Endothelial cell of umbilical vein (primary cell): ENCODE data around the gene RALGAPB. TPM values are rescaled to one million over a fixed set of nuclear protein-coding genes. Genes with fewer than 3 reads are reported as not detected.

Experiments
- BruUV-seq: library from RNA; stranded (reverse); fragments of 400-500 nt; replicated peaks from 2 replicates; lab custom pipeline; 2021; lab: Mats Ljungman, UMichigan
- CTCF ChIA-PET: fragments of 300-600, 350-600 bp; sonication (Branson Sonifier 250); formaldehyde crosslinking; loops from one replicate; lab custom pipeline; 2021; ENCODE audit warnings: antibody characterized with exemption, inconsistent platforms; lab: Charles Lee
- POLR2A ChIA-PET: fragments of 300-600, 350-600 bp; sonication (Branson Sonifier 250); formaldehyde crosslinking; loops from one replicate; lab custom pipeline; 2021; ENCODE audit warnings: antibody characterized with exemption, inconsistent platforms; lab: Charles Lee
- DNase-seq: peaks from one replicate; pipeline ENCODE4 v3.0.0-alpha.2; 2011; ENCODE audit warnings: low read depth, low spot score
- FAIRE-seq: peaks from 2 replicates; lab custom pipeline; 2011; peaks lifted over from hg19 to GRCh38; lab: Jason Lieb, UNC
- H2AFZ ChIP-seq: 2 replicates; pipeline ENCODE4 v1.6.0; 2012; ENCODE audit warnings: low read depth, low read length, control low read depth, inconsistent platforms
- H3K27ac ChIP-seq: 2 replicates; pipeline ENCODE4 v1.5.1; 2011; ENCODE audit warnings: low read depth, mild to moderate bottlenecking, control low read depth, low read length, moderate library complexity; ENCODE audit not compliant: insufficient read depth
- H3K27me3 ChIP-seq, 2 experiments: 2 replicates each; pipeline versions ENCODE4 v1.6.0 to v1.6.1; 2011; ENCODE audit warnings: low read length in 2 of 2, mixed read lengths in 1 of 2; ENCODE audit not compliant: control insufficient read depth in 2 of 2, insufficient read depth in 2 of 2
- H3K36me3 ChIP-seq, 2 experiments: 2 replicates in 1 of 2; 3 replicates in 1 of 2; pipeline ENCODE4 v1.5.1; 2011; ENCODE audit warnings: low read length in 2 of 2, mild to moderate bottlenecking in 1 of 2, moderate library complexity in 1 of 2; ENCODE audit not compliant: control insufficient read depth in 2 of 2, insufficient read depth in 2 of 2; ENCODE audit errors: extremely low read depth in 1 of 2
- H3K4me1 ChIP-seq: 3 replicates; pipeline ENCODE4 v1.5.1; 2011; ENCODE audit warnings: mild to moderate bottlenecking, low read length; ENCODE audit not compliant: control insufficient read depth, insufficient read depth; ENCODE audit errors: extremely low read depth
- H3K4me2 ChIP-seq: 2 replicates; pipeline ENCODE4 v1.6.1; 2011; ENCODE audit warnings: low read length, control low read depth, mixed read lengths; ENCODE audit not compliant: insufficient read depth
- H3K4me3 ChIP-seq, 3 experiments: fragments of 200-600 bp in 1 of 3; sonication (generic), shearing (Covaris generic) in 1 of 3; replicated peaks in 1 of 3; 2 replicates each; pipeline ENCODE4 v1.5.1; 2011 to 2016; ENCODE audit warnings: control low read depth in 3 of 3, low read length in 3 of 3, mild to moderate bottlenecking in 2 of 3, inconsistent platforms in 1 of 3, low read depth in 1 of 3, moderate library complexity in 1 of 3; ENCODE audit not compliant: insufficient read depth in 1 of 3
- H3K79me2 ChIP-seq: 2 replicates; pipeline ENCODE4 v1.6.0; 2012; ENCODE audit warnings: low read length, inconsistent platforms; ENCODE audit not compliant: control insufficient read depth, insufficient read depth
- H3K9ac ChIP-seq: replicated peaks from 2 replicates; pipeline ENCODE3; 2011; ENCODE audit warnings: low read length, control low read depth; ENCODE audit not compliant: insufficient read depth; ENCODE audit errors: extremely low read depth
- H3K9me1 ChIP-seq: replicated peaks from 3 replicates; pipeline ENCODE4 v1.6.0; 2011; ENCODE audit warnings: mild to moderate bottlenecking, low read length; ENCODE audit not compliant: control insufficient read depth, insufficient read depth; ENCODE audit errors: extremely low read depth
- H3K9me3 ChIP-seq: replicated peaks from 2 replicates; pipeline ENCODE4 v1.5.1; 2012; ENCODE audit warnings: low read length, inconsistent platforms; ENCODE audit not compliant: control insufficient read depth, insufficient read depth
- H4K20me1 ChIP-seq: replicated peaks from 2 replicates; pipeline ENCODE3; 2011; ENCODE audit warnings: mild to moderate bottlenecking, low read length; ENCODE audit not compliant: control insufficient read depth, insufficient read depth; ENCODE audit errors: extremely low read depth
- CTCF ChIP-seq, 2 donors: IDR thresholded peaks; 1 replicate in 1 of 2; 2 replicates in 1 of 2; pipeline ENCODE4 v1.5.1; 2011; ENCODE audit warnings: low read length in 2 of 2, mild to moderate bottlenecking in 2 of 2, moderate library complexity in 2 of 2, control low read depth in 1 of 2, inconsistent platforms in 1 of 2, low read depth in 1 of 2; ENCODE audit not compliant: insufficient read depth in 1 of 2; ENCODE audit errors: extremely low read depth in 1 of 2
- EZH2 ChIP-seq: IDR thresholded peaks from 2 replicates; pipeline ENCODE4 v1.6.1; 2012; ENCODE audit warnings: borderline replicate concordance, low read depth, mild to moderate bottlenecking, moderate library complexity, low read length, inconsistent platforms; ENCODE audit not compliant: severe bottlenecking
- FOS ChIP-seq: IDR thresholded peaks from 2 replicates; pipeline ENCODE4 v1.6.1; 2011; ENCODE audit warnings: mild to moderate bottlenecking, low read length, moderate library complexity, borderline replicate concordance; ENCODE audit not compliant: insufficient read depth
- GATA2 ChIP-seq: IDR thresholded peaks from 2 replicates; pipeline ENCODE4 v1.7.0; 2011; ENCODE audit warnings: low read depth, mild to moderate bottlenecking, moderate library complexity, mixed read lengths, low read length; ENCODE audit not compliant: insufficient read length, insufficient read depth
- JUN ChIP-seq: IDR thresholded peaks from 2 replicates; pipeline ENCODE4 v1.6.1; 2011; ENCODE audit warnings: borderline replicate concordance, low read depth; ENCODE audit not compliant: insufficient read length, insufficient read depth
- MAX ChIP-seq: IDR thresholded peaks from 2 replicates; pipeline ENCODE4 v1.6.1; 2011; ENCODE audit not compliant: insufficient read depth, insufficient read length
- MYC ChIP-seq: IDR thresholded peaks from one replicate; pipeline ENCODE4 v1.6.1; 2011; ENCODE audit warnings: mild to moderate bottlenecking, low read depth, low read length
- POLR2A ChIP-seq: IDR thresholded peaks from 2 replicates; pipeline ENCODE4 v1.6.1; 2012; ENCODE audit warnings: low read depth, mild to moderate bottlenecking, control low read depth, low read length
- POLR2AphosphoS5 ChIP-seq: IDR thresholded peaks from 2 replicates; pipeline ENCODE4 v1.6.1; 2012; ENCODE audit warnings: low read depth, mild to moderate bottlenecking, control low read depth, low read length, moderate library complexity; ENCODE audit not compliant: insufficient read depth
- dilution Hi-C: fragments of 300-500 bp; cut with MboI; formaldehyde crosslinking; loops from one replicate; pipeline ENCODE4 v1.15.0; 2019; ENCODE audit warnings: low sequenced_read_pairs; ENCODE audit not compliant: extremely low pct_ligation_motif_present
- intact Hi-C: fragments of 100-400 bp; cut with micrococcal nuclease; formaldehyde crosslinking; loops from one replicate; pipeline ENCODE4 v1.10.0; 2022
- polyA plus RNA-seq, 4 experiments: library from polyadenylated mRNA; depleted of rRNA in 3 of 4; stranded (reverse) in 3 of 4; unstranded in 1 of 4; fragments of >200 nt; gene quantifications; 2 replicates each; pipeline versions ENCODE4 v1.2.1 to v1.2.3, GENCODE V29; 2011 to 2012; ENCODE audit warnings: missing spikeins in 1 of 4
- total RNA-seq: library from RNA; stranded (reverse); gene quantifications from 2 replicates; pipeline ENCODE4 v1.2.3, GENCODE V29; 2021

The RALGAPB gene
- total and polyA plus RNA-seq, 2 donors (not counting 3 experiments of a cell fraction or from before 2014, with no cell fraction given): 12.8 to 38.7 TPM

- Histone ChIP-seq H3K4me2 (no peak overlapping the region), H3K9me1 (no peaks in the 10 kb centered on the region), H3K79me2 (peaks cover 3% of the 10 kb centered on the region), H3K9ac (no peak overlapping the region), H3K4me1 (no peaks in the 10 kb centered on the region), H3K9me3 (no peaks in the 10 kb centered on the region), H4K20me1 (no peaks in the 10 kb centered on the region), H3K27ac (no peak overlapping the region), H2AFZ (no peak overlapping the region), H3K27me3 (no peaks in the 10 kb centered on the region), H3K4me3 (no peak overlapping the region), H3K36me3 (peaks cover 1 to 12% of the 10 kb centered on the region in 2 experiments)
- dilution Hi-C loops: no loop called here
- ChIA-PET CTCF (no interaction called here), POLR2A (no interaction called here)
- TF ChIP-seq EZH2 (no peak), CTCF (IDR thresholded peaks at IDR 0.05; ENCODE audit: extremely low read depth in 1 of 2, insufficient read depth in 1 of 2, low read depth in 1 of 2, low read length in 2 of 2) (no peak), POLR2A (no peak), FOS (no peak), MYC (no peak), GATA2 (no peak), MAX (no peak), POLR2AphosphoS5 (no peak), JUN (no peak)
- no peak for FAIRE-seq
- BruUV-seq: no TSS peak
- no peak for DNase-seq
- intact Hi-C loops: no loop called here
These were observed 41.5 kb downstream of the RALGAPB start for GRCh38 chr20:38514185-38514584.
